Measurements from ENCODE around the gene PTN.

DNA sequence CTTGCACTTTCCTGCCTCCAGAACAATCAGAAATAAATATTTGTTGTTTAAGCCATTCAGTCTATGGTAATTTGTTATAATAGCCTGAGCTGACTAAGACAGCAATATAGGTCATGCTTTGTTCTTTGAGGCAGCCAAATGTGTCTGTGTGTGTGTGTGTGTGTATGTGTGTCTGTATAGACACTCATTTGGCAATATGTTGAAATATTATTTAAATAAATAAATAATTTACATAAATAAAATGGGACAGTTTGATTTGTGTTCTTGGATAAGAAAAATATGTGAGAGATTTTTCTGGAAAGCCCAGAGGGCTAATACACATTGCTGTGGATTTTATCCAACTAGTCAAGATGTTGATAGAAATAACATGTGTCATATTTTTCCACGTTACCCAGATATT, 140.2 kb downstream of the PTN start:
- TF ChIP-seq CTCF (IDR thresholded peaks at IDR 0.05; ENCODE audit: low read length) = no peak
- no peak for TF ChIP-seq EZH2phosphoT487 (IDR thresholded peaks at IDR 0.05; ENCODE audit: low read length)
- TF ChIP-seq EZH2 (optimal IDR thresholded peaks at IDR 0.05; ENCODE audit: low read depth, low read length) = no peak
